GM12864 (cell line): Measurements from ENCODE around the gene PSMB10.
"Not testable (repeated sequence)": the region's sequence is repeated elsewhere in the genome, so short reads cannot be mapped to it uniquely, and the experiment has no call there.

ENCODE experiments used
- DNase-seq: peaks from one replicate; pipeline ENCODE4 v3.0.0-alpha.2; 2011; ENCODE audit warnings: low read depth
- H3K4me3 ChIP-seq: 2 replicates; pipeline ENCODE4 v1.5.1; 2011; ENCODE audit warnings: mild to moderate bottlenecking, low read depth, low read length, control low read depth
- TF ChIP-seq, protein P1 (sequence below): IDR thresholded peaks from 2 replicates; pipeline ENCODE4 v1.5.1; 2011; ENCODE audit warnings: low read depth, mild to moderate bottlenecking, moderate library complexity, low read length, control low read depth, inconsistent platforms; ENCODE audit errors: missing control alignments

PSMB10 gene

DNA sequence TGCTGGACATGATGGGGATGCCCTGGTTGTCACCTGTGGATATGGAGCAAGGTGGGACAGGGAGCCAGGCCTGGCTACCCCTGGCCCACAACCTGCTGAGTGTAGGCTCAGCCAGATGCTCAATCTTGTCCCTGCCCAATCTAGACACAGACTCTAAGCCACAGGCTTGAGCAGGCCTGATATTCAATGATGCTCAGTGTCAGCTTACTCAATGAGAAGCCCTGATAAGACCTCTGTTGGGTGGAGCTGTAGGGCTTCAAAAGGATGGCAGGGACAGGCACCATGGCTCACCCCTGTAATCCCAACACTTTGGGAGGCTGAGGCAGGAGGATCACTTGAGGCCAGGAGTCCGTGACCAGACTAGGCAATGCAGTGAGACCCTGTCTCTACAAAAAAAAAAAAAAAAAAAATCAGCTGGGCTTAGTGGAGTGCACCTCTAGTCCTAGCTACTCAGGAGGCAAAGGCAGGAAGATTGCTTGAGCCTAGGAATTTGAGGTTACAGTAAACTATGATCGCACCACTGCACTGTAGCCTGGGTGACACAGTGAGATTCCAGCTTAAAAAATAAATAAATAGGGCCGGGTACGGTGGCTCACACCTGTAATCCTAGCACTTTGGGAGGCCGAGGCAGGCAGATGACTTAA lies 3.9 kb upstream of the PSMB10 start:
- DNase-seq = no peak
- TF ChIP-seq, protein P1, sequence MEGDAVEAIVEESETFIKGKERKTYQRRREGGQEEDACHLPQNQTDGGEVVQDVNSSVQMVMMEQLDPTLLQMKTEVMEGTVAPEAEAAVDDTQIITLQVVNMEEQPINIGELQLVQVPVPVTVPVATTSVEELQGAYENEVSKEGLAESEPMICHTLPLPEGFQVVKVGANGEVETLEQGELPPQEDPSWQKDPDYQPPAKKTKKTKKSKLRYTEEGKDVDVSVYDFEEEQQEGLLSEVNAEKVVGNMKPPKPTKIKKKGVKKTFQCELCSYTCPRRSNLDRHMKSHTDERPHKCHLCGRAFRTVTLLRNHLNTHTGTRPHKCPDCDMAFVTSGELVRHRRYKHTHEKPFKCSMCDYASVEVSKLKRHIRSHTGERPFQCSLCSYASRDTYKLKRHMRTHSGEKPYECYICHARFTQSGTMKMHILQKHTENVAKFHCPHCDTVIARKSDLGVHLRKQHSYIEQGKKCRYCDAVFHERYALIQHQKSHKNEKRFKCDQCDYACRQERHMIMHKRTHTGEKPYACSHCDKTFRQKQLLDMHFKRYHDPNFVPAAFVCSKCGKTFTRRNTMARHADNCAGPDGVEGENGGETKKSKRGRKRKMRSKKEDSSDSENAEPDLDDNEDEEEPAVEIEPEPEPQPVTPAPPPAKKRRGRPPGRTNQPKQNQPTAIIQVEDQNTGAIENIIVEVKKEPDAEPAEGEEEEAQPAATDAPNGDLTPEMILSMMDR = no peak
- no peak overlapping the region for H3K4me3 ChIP-seq

DNA sequence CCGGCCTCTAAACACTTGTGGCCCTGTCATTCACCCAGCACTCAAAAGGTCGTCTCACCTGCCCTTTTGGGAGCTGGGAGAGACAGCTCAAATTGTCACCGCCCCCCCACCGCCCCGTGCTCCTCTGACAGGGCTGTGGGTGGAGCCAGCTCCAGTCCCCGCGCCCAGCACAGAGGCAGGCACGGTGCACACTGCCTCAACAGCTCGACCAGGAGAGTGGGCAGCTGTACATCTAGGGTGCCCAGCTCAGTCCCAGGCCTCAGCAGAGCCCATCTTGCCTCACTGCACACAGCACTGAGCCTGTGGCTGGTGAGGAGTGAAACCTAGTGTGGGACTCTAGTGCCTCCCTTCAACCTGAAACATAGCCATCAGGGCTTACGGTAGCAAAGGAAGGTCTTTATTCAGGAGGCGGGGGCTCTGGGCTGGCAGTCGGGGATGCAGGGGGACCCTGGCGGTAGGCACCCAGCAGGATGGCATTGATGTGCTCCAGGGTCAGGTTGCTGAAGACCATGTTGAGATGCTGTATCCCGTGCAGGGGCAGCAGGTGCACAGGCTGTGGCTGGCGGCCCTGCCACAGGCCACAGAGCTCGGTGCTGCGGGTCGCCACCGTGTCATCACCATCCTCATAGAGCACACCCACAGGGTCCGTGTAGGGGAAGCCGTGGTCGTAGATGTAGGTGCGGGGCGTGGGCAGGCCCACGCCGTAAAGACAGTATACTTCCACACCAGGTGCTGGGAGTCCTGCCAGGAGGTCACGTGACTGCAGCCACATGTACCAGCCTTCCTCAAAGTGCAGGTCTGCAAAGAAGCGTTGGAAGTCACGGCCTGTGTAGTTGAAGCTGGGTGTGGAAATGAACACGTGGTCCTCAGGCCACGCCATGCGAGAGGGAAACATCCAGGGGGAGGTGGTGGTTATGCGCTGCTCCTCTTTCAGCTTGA lies 3.1 kb upstream of the PSMB10 start:
- DNase-seq = no peak
- TF ChIP-seq, protein P1 = no peak
- no peak overlapping the region for H3K4me3 ChIP-seq

DNA sequence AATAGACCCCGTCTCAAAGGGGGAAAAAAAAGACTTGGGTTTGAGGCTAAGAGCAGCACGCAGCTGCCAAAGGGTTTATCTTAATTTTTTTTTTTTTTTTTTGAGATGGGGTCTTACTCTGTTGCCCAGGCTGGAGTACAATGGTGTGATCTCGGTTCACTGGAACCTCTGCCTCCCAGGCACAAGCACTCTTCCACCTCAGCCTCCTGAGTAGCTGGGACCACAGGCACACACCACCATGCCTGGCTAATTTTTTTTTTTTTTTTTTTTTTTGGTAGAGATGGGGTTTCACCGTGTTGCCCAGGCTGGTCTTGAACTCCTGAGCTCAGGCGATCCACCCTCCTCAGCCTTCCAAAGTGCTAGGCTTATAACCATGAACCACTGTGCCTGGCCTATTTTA lies 1.1 kb upstream of the PSMB10 start:
- H3K4me3 ChIP-seq, DNase-seq: not testable (repeated sequence)

DNA sequence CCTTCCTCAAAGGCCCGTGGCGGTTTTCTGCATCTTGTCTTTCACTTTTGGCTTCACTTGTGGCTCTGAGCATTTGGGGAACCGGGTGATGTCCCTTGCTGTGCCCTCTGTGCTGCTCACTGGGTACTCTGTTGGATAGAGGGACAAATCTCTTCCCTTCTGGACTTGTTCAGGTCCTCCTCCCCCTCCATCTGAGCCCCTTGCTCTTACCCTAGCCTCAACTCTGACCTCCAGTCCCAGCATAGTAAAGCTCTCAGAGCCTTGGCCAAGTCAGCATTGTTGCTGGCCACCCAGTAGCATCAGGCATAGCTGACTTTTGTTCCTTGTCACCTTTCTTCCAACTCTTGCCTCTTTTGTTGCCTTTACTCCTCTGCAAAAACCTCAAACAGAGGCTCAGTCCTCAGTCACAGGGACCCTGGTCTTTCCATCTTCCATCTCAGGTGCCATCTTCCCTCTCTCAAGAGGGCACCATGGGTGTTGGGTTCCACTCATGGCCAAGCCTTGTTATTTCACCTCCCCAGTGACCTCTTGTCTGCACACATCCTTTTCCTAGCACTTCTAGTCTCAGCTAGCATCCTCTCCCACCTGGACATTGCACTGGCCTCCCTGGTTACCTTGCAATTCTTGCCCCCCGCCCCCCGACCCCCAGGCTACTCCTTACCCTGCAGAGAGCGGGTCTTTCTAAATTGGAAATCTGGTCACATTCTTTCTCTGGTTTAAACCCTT lies 393 bp upstream of the PSMB10 start:
- DNase-seq = peak; percentile 84
- TF ChIP-seq, protein P1 = no peak
- H3K4me3 ChIP-seq = peak overlapping the region; percentile 81

DNA sequence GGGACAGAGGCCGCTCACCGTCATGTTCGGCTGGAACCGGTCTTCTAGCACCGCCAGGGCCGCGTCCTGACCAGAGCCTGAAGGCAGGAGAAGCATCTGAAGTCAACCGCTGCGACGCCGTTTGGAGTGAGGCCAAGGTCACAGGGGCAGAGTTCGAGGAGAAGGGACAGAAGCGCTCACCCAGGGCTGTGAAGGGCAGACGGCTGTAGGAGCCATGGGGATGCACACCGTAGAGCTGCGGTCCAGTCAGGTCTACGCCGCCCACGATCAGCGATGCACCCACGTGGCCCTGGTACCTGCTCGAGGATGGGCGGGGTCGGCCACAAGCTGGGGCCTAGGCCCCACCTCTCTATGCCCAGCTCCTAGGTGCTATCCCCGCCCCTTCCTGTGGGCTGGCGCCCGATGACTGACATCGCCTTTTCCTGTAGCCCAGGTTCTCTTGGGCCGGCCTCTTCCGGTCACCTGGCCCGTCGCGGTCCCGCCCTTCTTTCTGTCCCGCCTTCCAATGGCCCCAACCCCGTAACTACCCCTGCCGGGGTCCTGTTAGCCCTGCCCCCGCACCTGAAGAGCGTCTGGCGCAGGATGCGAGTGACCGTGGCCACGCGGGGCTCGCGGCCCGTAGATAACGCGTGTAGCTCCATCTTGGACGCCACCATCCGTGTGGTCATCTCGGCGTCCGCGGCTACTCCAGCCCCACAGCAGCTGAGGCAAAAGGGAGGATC lies 1.1 kb downstream of the PSMB10 start:
- peak overlapping the region; percentile 81 for H3K4me3 ChIP-seq
- DNase-seq = peak; percentile 91
- TF ChIP-seq, protein P1 = no peak

DNA sequence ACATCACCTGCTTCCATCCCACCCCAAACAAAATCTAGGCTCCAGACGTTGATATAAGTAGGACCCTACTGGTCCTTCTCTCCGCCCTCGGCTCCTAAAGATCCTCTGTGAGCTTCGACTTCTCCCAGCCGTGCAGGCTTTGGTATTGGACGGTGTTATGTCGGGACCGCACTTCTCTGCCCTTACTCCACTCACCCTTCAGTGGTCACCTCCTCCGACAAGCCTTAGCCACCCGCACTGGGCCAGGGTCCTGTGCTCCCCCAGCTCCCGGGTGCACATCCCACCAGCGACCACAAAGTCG lies 1.6 kb downstream of the PSMB10 start:
- peak overlapping the region; percentile 81 for H3K4me3 ChIP-seq
- TF ChIP-seq, protein P1 = no peak
- DNase-seq = no peak
